H9 (cell line): ENCODE data around the gene CTNNBL1. TPM values are rescaled to one million over a fixed set of nuclear protein-coding genes. Genes with fewer than 3 reads are reported as not detected.

ENCODE experiments used
- DNase-seq: peaks from one replicate; pipeline ENCODE4 v3.0.0-alpha.2; 2017
- H2AFZ ChIP-seq: one replicate; pipeline ENCODE4 v1.6.1; 2013; ENCODE audit warnings: mild to moderate bottlenecking, low read length, control low read depth, moderate library complexity
- H2AK5ac ChIP-seq: 2 replicates; pipeline ENCODE4 v1.6.1; 2013; ENCODE audit warnings: low read length, control low read depth, mixed read lengths; ENCODE audit not compliant: insufficient read length
- H2BK120ac ChIP-seq: one replicate; pipeline ENCODE4 v1.6.1; 2013; ENCODE audit warnings: low read depth, mild to moderate bottlenecking, low read length, control low read depth, inconsistent platforms; ENCODE audit not compliant: poor library complexity, severe bottlenecking
- H2BK12ac ChIP-seq: 2 replicates; pipeline ENCODE4 v1.6.1; 2013; ENCODE audit warnings: low read length, control low read depth, mixed read lengths, low read depth; ENCODE audit not compliant: insufficient read length
- H2BK15ac ChIP-seq: 2 replicates; pipeline ENCODE4 v1.6.1; 2013; ENCODE audit warnings: low read depth, low read length, control low read depth
- H2BK20ac ChIP-seq: one replicate; pipeline ENCODE4 v1.6.1; 2013; ENCODE audit warnings: low read depth, mild to moderate bottlenecking, low read length, control low read depth, inconsistent platforms; ENCODE audit not compliant: poor library complexity, severe bottlenecking
- H2BK5ac ChIP-seq: 2 replicates; pipeline ENCODE4 v1.6.1; 2013; ENCODE audit warnings: low read length, control low read depth, mixed read lengths; ENCODE audit not compliant: insufficient read length
- H3K14ac ChIP-seq: 2 replicates; pipeline ENCODE4 v1.6.1; 2013; ENCODE audit warnings: low read length, control low read depth; ENCODE audit not compliant: insufficient read depth
- H3K18ac ChIP-seq: 2 replicates; pipeline ENCODE4 v1.6.1; 2013; ENCODE audit warnings: low read depth, mild to moderate bottlenecking, mixed read lengths, low read length, control low read depth; ENCODE audit not compliant: insufficient read length
- H3K23ac ChIP-seq: 2 replicates; pipeline ENCODE4 v1.6.1; 2013; ENCODE audit warnings: low read length, control low read depth, mixed read lengths, low read depth; ENCODE audit not compliant: insufficient read length
- H3K23me2 ChIP-seq: 2 replicates; pipeline ENCODE4 v1.6.1; 2013; ENCODE audit warnings: low read depth, mild to moderate bottlenecking, mixed read lengths, low read length, control low read depth; ENCODE audit not compliant: insufficient read length, poor library complexity, severe bottlenecking
- H3K27ac ChIP-seq: 2 replicates; pipeline ENCODE4 v1.5.1; 2013; ENCODE audit warnings: low read length, control low read depth, mixed read lengths, low read depth; ENCODE audit not compliant: insufficient read length
- H3K27me3 ChIP-seq: 2 replicates; pipeline ENCODE4 v1.6.1; 2013; ENCODE audit warnings: low read length, control low read depth, inconsistent platforms; ENCODE audit not compliant: insufficient read depth
- H3K4ac ChIP-seq: 2 replicates; pipeline ENCODE4 v1.6.1; 2013; ENCODE audit warnings: low read depth, mild to moderate bottlenecking, control low read depth, inconsistent platforms, low read length, moderate library complexity
- H3K4me1 ChIP-seq: 2 replicates; pipeline ENCODE4 v1.6.1; 2013; ENCODE audit warnings: low read length, control low read depth, inconsistent platforms; ENCODE audit not compliant: insufficient read depth
- H3K4me2 ChIP-seq: 2 replicates; pipeline ENCODE4 v1.6.1; 2013; ENCODE audit warnings: low read length, control low read depth, mixed read lengths; ENCODE audit not compliant: insufficient read length, insufficient read depth
- H3K56ac ChIP-seq: 2 replicates; pipeline ENCODE4 v1.6.1; 2013; ENCODE audit warnings: low read depth, mild to moderate bottlenecking, mixed read lengths, low read length, control low read depth; ENCODE audit not compliant: insufficient read length
- H3K79me1 ChIP-seq: 2 replicates; pipeline ENCODE4 v1.6.1; 2013; ENCODE audit warnings: low read depth, mild to moderate bottlenecking, moderate library complexity, low read length, control low read depth, inconsistent platforms; ENCODE audit not compliant: insufficient read depth, poor library complexity, severe bottlenecking
- H3K79me2 ChIP-seq: 2 replicates; pipeline ENCODE4 v1.6.1; 2013; ENCODE audit warnings: low read length, control low read depth, inconsistent platforms; ENCODE audit not compliant: insufficient read depth
- H3K9ac ChIP-seq: 2 replicates; pipeline ENCODE4 v1.6.1; 2013; ENCODE audit warnings: low read length, control low read depth, mixed read lengths; ENCODE audit not compliant: insufficient read length; ENCODE audit errors: extremely low read depth
- H3K9me3 ChIP-seq: one replicate; pipeline ENCODE4 v1.6.1; 2013; ENCODE audit warnings: low read depth, low read length, inconsistent platforms; ENCODE audit not compliant: control insufficient read depth
- H3T11ph ChIP-seq: one replicate; pipeline ENCODE4 v1.6.1; 2013; ENCODE audit warnings: mild to moderate bottlenecking, low read length, control low read depth, inconsistent platforms
- H4K20me1 ChIP-seq: one replicate; pipeline ENCODE4 v1.6.1; 2013; ENCODE audit not compliant: control insufficient read depth, insufficient read length, insufficient read depth
- H4K5ac ChIP-seq: 2 replicates; pipeline ENCODE4 v1.6.1; 2013; ENCODE audit warnings: low read depth, mild to moderate bottlenecking, mixed read lengths, low read length, control low read depth; ENCODE audit not compliant: insufficient read length
- H4K8ac ChIP-seq: replicated peaks from 2 replicates; pipeline ENCODE4 v1.6.1; 2013; ENCODE audit warnings: low read length, control low read depth, mixed read lengths, low read depth; ENCODE audit not compliant: insufficient read length
- H4K91ac ChIP-seq: 2 replicates; pipeline ENCODE4 v1.6.1; 2013; ENCODE audit warnings: low read depth, mild to moderate bottlenecking, moderate library complexity, mixed read lengths, low read length, control low read depth; ENCODE audit not compliant: insufficient read length
- H3K27ac Mint-ChIP-seq, 3 experiments: 2 replicates in 2 of 3; 3 replicates in 1 of 3; pipeline ENCODE4 v1.8.0; 2020 to 2021; ENCODE audit warnings: mixed read lengths in 3 of 3, mild to moderate bottlenecking in 1 of 3, moderate library complexity in 1 of 3
- H3K27me3 Mint-ChIP-seq: 2 replicates; pipeline ENCODE4 v1.8.0; 2021; ENCODE audit warnings: low read depth, mild to moderate bottlenecking, moderate library complexity, mixed read lengths
- H3K36me3 Mint-ChIP-seq, 3 experiments: 2 replicates in 2 of 3; 3 replicates in 1 of 3; pipeline ENCODE4 v1.8.0; 2020 to 2021; ENCODE audit warnings: low read depth in 3 of 3, mixed read lengths in 3 of 3; ENCODE audit not compliant: insufficient read depth in 1 of 3
- H3K4me1 Mint-ChIP-seq, 2 experiments: 2 replicates each; pipeline ENCODE4 v1.8.0; 2020; ENCODE audit warnings: mixed read lengths in 2 of 2
- H3K4me3 Mint-ChIP-seq, 2 experiments: 2 replicates in 1 of 2; 3 replicates in 1 of 2; pipeline ENCODE4 v1.8.0; 2020 to 2021; ENCODE audit warnings: mild to moderate bottlenecking in 2 of 2, mixed read lengths in 2 of 2, moderate library complexity in 1 of 2
- H3K9me3 Mint-ChIP-seq, 2 experiments: 2 replicates in 1 of 2; 3 replicates in 1 of 2; pipeline ENCODE4 v1.8.0; 2020; ENCODE audit warnings: mild to moderate bottlenecking in 2 of 2, mixed read lengths in 2 of 2, moderate library complexity in 1 of 2
- WGBS: extraction: QIAGEN DNeasy Blood & Tissue Kit; methylation state at CpG from one replicate; pipeline ENCODE4 v1.1.7; 2013; ENCODE audit warnings: missing lambda C conversion rate, low lambda C conversion rate, mixed read lengths; ENCODE audit not compliant: insufficient read length; ENCODE audit errors: extremely low coverage; 5-methylcytosine and 5-hydroxymethylcytosine counted together
- total RNA-seq: library from RNA; stranded (reverse); gene quantifications from 2 replicates; pipeline ENCODE4 v1.2.1, GENCODE V29; 2021
- TF ChIP-seq, protein P1 (sequence below): fragments of 200-600 bp; sonication (generic); conservative IDR thresholded peaks from 3 replicates; pipeline ENCODE4 v1.8.0; 2021; ENCODE audit warnings: antibody characterized with exemption, mild to moderate bottlenecking

Gene CTNNBL1
- total RNA-seq, 1 experiment from 2014 or later: 67.2 TPM

DNA sequence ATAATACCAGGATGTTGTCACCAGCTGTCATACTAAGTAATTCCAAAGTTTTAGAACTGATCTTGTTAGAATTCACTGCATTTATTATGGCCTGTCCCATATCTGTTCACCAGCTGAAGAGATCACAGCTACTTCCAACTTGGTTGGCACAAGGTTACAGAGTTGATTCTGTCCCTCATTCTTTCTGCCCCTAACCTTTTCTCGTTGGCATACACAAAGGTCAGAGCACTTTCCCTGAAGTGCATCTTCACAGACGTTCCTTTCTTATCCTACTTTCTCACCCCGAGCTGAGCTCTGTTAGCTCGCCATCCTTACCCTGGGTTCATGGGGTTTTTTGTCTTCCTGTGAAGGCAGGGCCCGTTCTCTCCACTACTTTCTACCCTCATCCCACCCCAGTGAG lies 143.1 kb downstream of the CTNNBL1 start:
- Histone ChIP-seq H4K20me1 (no peaks in the 10 kb centered on the region), H3K79me2 (no peaks in the 10 kb centered on the region), H2BK20ac (no peak overlapping the region), H3K27ac (no peak overlapping the region), H3K79me1 (no peaks in the 10 kb centered on the region), H3K4ac (no peak overlapping the region), H3K27me3 (no peaks in the 10 kb centered on the region), H3K56ac (no peak overlapping the region), H3K23ac (no peak overlapping the region), H3K9ac (no peak overlapping the region), H2BK5ac (no peak overlapping the region), H3K14ac (no peak overlapping the region), H4K5ac (no peak overlapping the region), H3K4me1 (no peaks in the 10 kb centered on the region), H2BK15ac (no peak overlapping the region), H3K18ac (no peak overlapping the region), H3K4me2 (no peak overlapping the region), H3T11ph (no peak overlapping the region), H3K9me3 (no peaks in the 10 kb centered on the region), H2BK12ac (no peak overlapping the region), H2AK5ac (no peak overlapping the region), H2BK120ac (no peak overlapping the region), H4K8ac (no peak overlapping the region), H2AFZ (no peak overlapping the region), H4K91ac (no peak overlapping the region), H3K23me2 (no peaks in the 10 kb centered on the region)
- TF ChIP-seq, protein P1, sequence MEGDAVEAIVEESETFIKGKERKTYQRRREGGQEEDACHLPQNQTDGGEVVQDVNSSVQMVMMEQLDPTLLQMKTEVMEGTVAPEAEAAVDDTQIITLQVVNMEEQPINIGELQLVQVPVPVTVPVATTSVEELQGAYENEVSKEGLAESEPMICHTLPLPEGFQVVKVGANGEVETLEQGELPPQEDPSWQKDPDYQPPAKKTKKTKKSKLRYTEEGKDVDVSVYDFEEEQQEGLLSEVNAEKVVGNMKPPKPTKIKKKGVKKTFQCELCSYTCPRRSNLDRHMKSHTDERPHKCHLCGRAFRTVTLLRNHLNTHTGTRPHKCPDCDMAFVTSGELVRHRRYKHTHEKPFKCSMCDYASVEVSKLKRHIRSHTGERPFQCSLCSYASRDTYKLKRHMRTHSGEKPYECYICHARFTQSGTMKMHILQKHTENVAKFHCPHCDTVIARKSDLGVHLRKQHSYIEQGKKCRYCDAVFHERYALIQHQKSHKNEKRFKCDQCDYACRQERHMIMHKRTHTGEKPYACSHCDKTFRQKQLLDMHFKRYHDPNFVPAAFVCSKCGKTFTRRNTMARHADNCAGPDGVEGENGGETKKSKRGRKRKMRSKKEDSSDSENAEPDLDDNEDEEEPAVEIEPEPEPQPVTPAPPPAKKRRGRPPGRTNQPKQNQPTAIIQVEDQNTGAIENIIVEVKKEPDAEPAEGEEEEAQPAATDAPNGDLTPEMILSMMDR: no peak
- no CpG with 5 or more reads among the region's 5 CpGs for WGBS
- H3K27ac Mint-ChIP-seq: no peak overlapping the region; a peak in 1 of 7 replicates
- no peak for DNase-seq
- H3K4me1 Mint-ChIP-seq: peaks cover 9 to 10% of the 10 kb centered on the region in 2 experiments
- no peaks in the 10 kb centered on the region for H3K9me3 Mint-ChIP-seq
- H3K36me3 Mint-ChIP-seq: peaks cover 0 to 6% (median 5%) of the 10 kb centered on the region in 3 experiments; a peak in 2 of 7 replicates
- no peaks in the 10 kb centered on the region for H3K27me3 Mint-ChIP-seq
- no peak overlapping the region for H3K4me3 Mint-ChIP-seq
